Activated naive CD8-positive, alpha-beta T cell treated with anti-CD3 and anti-CD28 coated beads, Interleukin-2, amount 10 ng/mL, durations not matched to agents 7 days and 5 days (primary cell): ENCODE data around the gene TNN. TPM values are rescaled to one million over a fixed set of nuclear protein-coding genes. Genes with fewer than 3 reads are reported as not detected.

Experiments
- ATAC-seq: fragments of 150-1000 bp; cut with Tn5 transposase; one replicate; pipeline ENCODE4 v1.10.0; 2021; ENCODE audit warnings: low read depth, moderate library complexity
- POLR2A ChIA-PET: fragments of 350-600 bp; sonication (Branson Sonifier 250); formaldehyde crosslinking; loops from one replicate; lab custom pipeline; 2021; ENCODE audit warnings: antibody characterized with exemption; lab: Charles Lee
- DNase-seq: peaks from one replicate; pipeline ENCODE4 v3.0.0; 2021
- H3K27ac Mint-ChIP-seq: one replicate; pipeline ENCODE4 v1.8.0; 2022; ENCODE audit warnings: mild to moderate bottlenecking, mixed read lengths
- H3K27me3 Mint-ChIP-seq: one replicate; pipeline ENCODE4 v1.8.0; 2022; ENCODE audit warnings: mild to moderate bottlenecking, moderate library complexity, mixed read lengths
- H3K36me3 Mint-ChIP-seq: one replicate; pipeline ENCODE4 v1.8.0; 2021; ENCODE audit warnings: mild to moderate bottlenecking, mixed read lengths
- H3K4me1 Mint-ChIP-seq: one replicate; pipeline ENCODE4 v1.8.0; 2021; ENCODE audit warnings: mixed read lengths
- H3K4me3 Mint-ChIP-seq: one replicate; pipeline ENCODE4 v1.8.0; 2022; ENCODE audit warnings: mild to moderate bottlenecking, moderate library complexity, mixed read lengths
- H3K9me3 Mint-ChIP-seq: one replicate; pipeline ENCODE4 v1.8.0; 2021; ENCODE audit warnings: mixed read lengths
- total RNA-seq, 2 experiments: library from RNA; stranded (reverse); gene quantifications; one replicate each; pipeline ENCODE4 v1.2.3, GENCODE V29; 2021

Gene TNN
- total RNA-seq, 2 experiments from 2014 or later: not detected

- Mint-ChIP-seq H3K9me3 (no peaks in the 10 kb centered on the region), H3K36me3 (peaks cover 58% of the 10 kb centered on the region), H3K27ac (no peak overlapping the region), H3K4me3 (no peak overlapping the region), H3K4me1 (peaks cover 62% of the 10 kb centered on the region), H3K27me3 (no peaks in the 10 kb centered on the region)
- DNase-seq (no peak), ATAC-seq (no peak)
- POLR2A ChIA-PET: interaction anchor here (1.3 kb wide), 1 partner anchor 25 kb away, joined by 7 read pairs; no protein-coding TSS in a partner anchor
These were observed 116.0 kb downstream of the TNN start for GRCh38 chr1:175183586-175183985.

DNA sequence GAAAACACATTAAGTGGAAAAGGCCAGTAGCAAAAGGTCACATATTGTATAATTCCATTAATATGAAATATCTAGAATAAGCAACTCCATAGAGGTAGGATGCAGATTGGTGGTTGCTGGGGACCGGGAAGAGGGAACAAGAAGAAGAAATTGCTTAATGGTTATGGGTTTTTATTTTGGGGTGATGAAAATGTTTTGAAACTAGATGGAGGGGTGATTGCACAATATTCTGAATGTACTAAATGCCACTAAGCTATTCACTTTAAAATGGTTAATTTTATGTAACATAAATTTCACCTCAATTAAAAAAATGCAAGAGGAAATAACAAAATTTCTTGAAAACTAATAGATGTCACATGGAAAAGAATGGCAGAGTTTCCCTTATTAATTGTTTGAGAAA, 118.3 kb downstream of the TNN start:
- POLR2A ChIA-PET: interaction anchor here (0.5 to 1.3 kb wide), 2 partner anchors 157 to 1281 kb away, joined by 3 read pairs; no protein-coding TSS in a partner anchor
- H3K27ac Mint-ChIP-seq: no peak overlapping the region
- H3K4me3 Mint-ChIP-seq: no peak overlapping the region
- no peaks in the 10 kb centered on the region for H3K9me3 Mint-ChIP-seq
- DNase-seq (no peak), ATAC-seq (no peak)
- H3K4me1 Mint-ChIP-seq: peaks cover 74% of the 10 kb centered on the region
- H3K27me3 Mint-ChIP-seq: no peaks in the 10 kb centered on the region
- H3K36me3 Mint-ChIP-seq: peaks cover 74% of the 10 kb centered on the region

DNA sequence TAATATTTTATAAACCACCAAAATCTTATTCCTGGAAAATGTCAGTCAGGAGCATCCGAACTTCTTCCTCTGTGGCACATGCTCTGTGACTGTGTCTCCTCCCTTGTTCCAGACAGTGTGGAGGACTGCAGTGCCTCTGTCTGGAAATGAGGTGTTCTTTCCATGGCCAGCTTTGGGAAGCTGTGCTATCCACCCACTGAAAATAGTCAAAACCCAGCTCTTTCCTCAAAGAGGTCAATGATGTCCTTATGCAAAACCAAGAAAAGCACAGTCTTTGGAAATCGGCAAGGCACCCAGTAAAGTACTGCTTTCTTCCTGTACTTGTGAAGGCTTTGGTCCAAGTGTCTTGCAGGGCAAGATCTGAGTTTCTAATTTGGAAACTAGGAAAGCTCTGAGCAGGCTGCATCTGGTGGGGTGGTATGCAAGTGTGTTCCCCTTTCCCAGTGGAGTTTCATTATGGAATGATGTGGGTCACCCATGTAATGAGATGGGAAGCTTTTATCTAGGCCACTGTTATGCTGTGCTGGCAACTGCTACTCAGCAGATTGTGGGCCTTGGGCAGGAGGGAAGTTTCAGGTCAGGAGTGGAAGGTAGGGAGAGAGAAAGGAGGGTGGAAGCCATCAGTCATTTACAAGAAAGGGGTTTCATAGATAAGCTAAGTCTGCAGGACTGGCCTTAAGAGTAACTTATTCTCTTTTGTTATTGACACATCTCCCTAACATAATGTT, 119.0 kb downstream of the TNN start:
- H3K4me3 Mint-ChIP-seq: no peak overlapping the region
- no peaks in the 10 kb centered on the region for H3K27me3 Mint-ChIP-seq
- no peak for DNase-seq
- POLR2A ChIA-PET: interaction anchor here (0.5 to 1.7 kb wide), 2 partner anchors 23 to 1280 kb away, joined by 3 to 5 read pairs; no protein-coding TSS in a partner anchor
- H3K36me3 Mint-ChIP-seq: peaks cover 73% of the 10 kb centered on the region
- H3K4me1 Mint-ChIP-seq: peaks cover 71% of the 10 kb centered on the region
- no peaks in the 10 kb centered on the region for H3K9me3 Mint-ChIP-seq
- H3K27ac Mint-ChIP-seq: peak overlapping the region; percentile 13
- no peak for ATAC-seq

DNA sequence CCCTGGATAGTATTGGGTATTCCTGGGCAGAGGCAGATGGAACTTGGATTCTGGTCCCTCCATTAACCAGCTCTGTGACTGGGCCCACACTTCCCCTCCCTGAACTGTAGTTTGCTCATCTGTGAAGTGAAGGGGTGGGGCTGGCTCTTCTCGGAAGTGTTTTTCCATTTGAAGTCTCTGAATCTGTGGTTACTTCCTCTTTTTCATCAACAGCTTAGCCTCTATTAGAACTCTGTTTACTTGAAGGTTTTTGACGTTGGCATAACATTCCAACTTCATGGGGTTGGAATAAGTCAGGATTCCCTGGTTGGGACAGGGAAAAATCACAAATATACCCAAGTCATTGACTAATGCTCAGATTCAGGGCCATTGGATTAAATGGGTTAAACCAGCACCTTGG, 121.3 kb downstream of the TNN start:
- peaks cover 59% of the 10 kb centered on the region for H3K36me3 Mint-ChIP-seq
- DNase-seq (peak; percentile 41), ATAC-seq (peak; percentile 66)
- peaks cover 67% of the 10 kb centered on the region for H3K4me1 Mint-ChIP-seq
- H3K27ac Mint-ChIP-seq: peak overlapping the region; percentile 88
- H3K4me3 Mint-ChIP-seq: peak overlapping the region; percentile 94
- H3K9me3 Mint-ChIP-seq: no peaks in the 10 kb centered on the region
- POLR2A ChIA-PET: interaction anchor here (1.0 to 4.3 kb wide), 3 partner anchors 20 to 46 kb away, joined by 3 to 45 read pairs (median 7); no protein-coding TSS in a partner anchor
- no peaks in the 10 kb centered on the region for H3K27me3 Mint-ChIP-seq

DNA sequence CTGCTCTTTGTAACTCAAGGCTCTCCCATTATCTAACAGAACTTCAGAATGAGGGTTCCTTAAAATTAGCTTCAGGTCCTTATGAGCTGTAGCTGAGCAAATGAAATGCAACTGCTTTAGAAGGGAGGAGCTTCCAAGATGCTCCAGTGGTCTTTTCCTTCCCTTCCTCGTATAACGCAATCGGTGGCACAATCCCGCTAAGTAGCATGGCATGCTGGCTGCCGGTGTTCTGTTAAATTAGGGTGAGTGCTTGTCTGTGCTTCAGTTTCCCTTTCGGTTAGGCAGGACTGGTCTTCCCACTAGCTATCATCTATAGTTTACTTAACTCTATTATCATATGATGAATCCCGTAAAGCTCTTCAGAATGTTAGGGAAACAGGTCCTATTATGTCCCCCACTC, 124.0 kb downstream of the TNN start:
- no peaks in the 10 kb centered on the region for H3K9me3 Mint-ChIP-seq
- peaks cover 39% of the 10 kb centered on the region for H3K36me3 Mint-ChIP-seq
- H3K4me1 Mint-ChIP-seq: peaks cover 56% of the 10 kb centered on the region
- H3K27ac Mint-ChIP-seq: peak overlapping the region; percentile 88
- no peak for DNase-seq
- ATAC-seq: peak; percentile 43
- POLR2A ChIA-PET: interaction anchor here (1.1 to 4.3 kb wide), 4 partner anchors 14 to 192 kb away, joined by 3 to 45 read pairs (median 5); no protein-coding TSS in a partner anchor
- H3K4me3 Mint-ChIP-seq: peak overlapping the region; percentile 94
- no peaks in the 10 kb centered on the region for H3K27me3 Mint-ChIP-seq

DNA sequence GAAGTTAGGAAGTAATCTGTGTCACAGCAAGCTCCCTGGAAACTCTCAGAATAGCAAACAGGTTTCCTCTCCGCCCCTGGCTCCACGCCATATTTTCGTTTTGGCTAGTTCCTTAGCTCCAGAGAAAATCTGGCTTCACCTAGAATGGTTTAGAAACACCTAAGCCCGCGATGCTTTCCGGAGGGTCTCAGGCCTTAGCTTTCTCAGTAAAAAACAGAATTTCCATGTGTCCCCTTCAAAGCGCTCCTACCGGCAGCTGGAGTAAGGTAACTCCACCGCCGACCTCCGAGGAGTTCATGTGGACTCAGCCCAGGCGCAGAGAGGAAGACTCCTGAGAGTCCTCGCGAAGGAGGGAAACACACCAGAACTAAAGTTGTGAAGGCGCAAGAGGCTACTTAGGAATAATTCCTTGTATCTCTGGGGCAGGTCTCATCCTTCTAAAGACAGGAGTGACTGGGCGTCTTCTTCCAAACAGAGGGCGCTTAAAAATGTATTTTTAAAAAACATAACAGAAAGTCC, 124.5 kb downstream of the TNN start:
- Mint-ChIP-seq H3K36me3 (peaks cover 34% of the 10 kb centered on the region), H3K27ac (peak overlapping the region; percentile 88), H3K9me3 (no peaks in the 10 kb centered on the region), H3K27me3 (peaks cover 1% of the 10 kb centered on the region), H3K4me3 (peak overlapping the region; percentile 94), H3K4me1 (peaks cover 51% of the 10 kb centered on the region)
- ATAC-seq (peak; percentile 36), DNase-seq (peak; percentile 52)
- POLR2A ChIA-PET: interaction anchor here (1.1 to 4.3 kb wide), 4 partner anchors 14 to 193 kb away, joined by 3 to 45 read pairs (median 5); no protein-coding TSS in a partner anchor

- Mint-ChIP-seq H3K4me1 (peaks cover 51% of the 10 kb centered on the region), H3K4me3 (peak within 1 kb of the TSS; percentile 94), H3K27me3 (peaks cover 1% of the 10 kb centered on the region), H3K9me3 (no peaks in the 10 kb centered on the region), H3K36me3 (peaks cover 27% of the 10 kb centered on the region), H3K27ac (peak within 1 kb of the TSS; percentile 88)
- peak; percentile 65 for ATAC-seq
- POLR2A ChIA-PET: interaction anchor here (0.6 to 4.3 kb wide), 4 partner anchors 11 to 194 kb away, joined by 3 to 45 read pairs (median 5); no protein-coding TSS in a partner anchor
- peak; percentile 75 for DNase-seq
These were observed 125.2 kb downstream of the TNN start, which contains the start of gene KIAA0040 for GRCh38 chr1:175192630-175193526. TSS of gene KIAA0040 (minus strand) at chr1:175192776. CDS start at chr1:175161013, 31,763 bp downstream.

GRCh38 chr1:175193527-175193910, 125.9 kb downstream of the TNN start:
- POLR2A ChIA-PET: interaction anchor here (0.6 kb wide), 2 partner anchors 12 to 170 kb away, joined by 3 read pairs; no protein-coding TSS in a partner anchor
- Mint-ChIP-seq H3K4me3 (peak overlapping the region; percentile 94), H3K4me1 (peaks cover 45% of the 10 kb centered on the region), H3K36me3 (peaks cover 21% of the 10 kb centered on the region), H3K9me3 (no peaks in the 10 kb centered on the region), H3K27me3 (peaks cover 1% of the 10 kb centered on the region), H3K27ac (peak overlapping the region; percentile 22)
- DNase-seq: no peak
- ATAC-seq: no peak

DNA sequence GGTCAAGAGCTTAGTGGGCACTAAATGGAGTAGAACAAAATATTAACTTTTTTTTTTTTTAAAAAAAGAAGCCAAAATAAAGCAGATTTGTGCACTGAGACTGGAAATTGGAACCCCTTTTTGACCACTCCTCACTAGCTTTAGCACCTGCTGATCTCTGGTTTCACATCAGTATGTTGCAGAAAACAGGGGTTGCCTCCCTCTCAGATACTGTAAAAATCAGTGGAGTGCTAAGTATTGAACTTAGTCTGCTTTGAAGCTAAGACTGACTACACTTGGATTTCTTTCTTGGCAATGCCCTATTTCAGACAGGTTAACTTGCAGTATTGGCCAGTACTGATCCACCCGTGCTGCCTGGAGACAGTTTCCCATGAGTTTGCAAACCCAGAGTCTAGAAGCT, 127.6 kb downstream of the TNN start:
- DNase-seq (no peak), ATAC-seq (no peak)
- no peak overlapping the region for H3K27ac Mint-ChIP-seq
- H3K4me3 Mint-ChIP-seq: no peak overlapping the region
- H3K27me3 Mint-ChIP-seq: peaks cover 7% of the 10 kb centered on the region
- H3K9me3 Mint-ChIP-seq: no peaks in the 10 kb centered on the region
- peaks cover 11% of the 10 kb centered on the region for H3K36me3 Mint-ChIP-seq
- H3K4me1 Mint-ChIP-seq: peaks cover 28% of the 10 kb centered on the region
- POLR2A ChIA-PET: no interaction called here

DNA sequence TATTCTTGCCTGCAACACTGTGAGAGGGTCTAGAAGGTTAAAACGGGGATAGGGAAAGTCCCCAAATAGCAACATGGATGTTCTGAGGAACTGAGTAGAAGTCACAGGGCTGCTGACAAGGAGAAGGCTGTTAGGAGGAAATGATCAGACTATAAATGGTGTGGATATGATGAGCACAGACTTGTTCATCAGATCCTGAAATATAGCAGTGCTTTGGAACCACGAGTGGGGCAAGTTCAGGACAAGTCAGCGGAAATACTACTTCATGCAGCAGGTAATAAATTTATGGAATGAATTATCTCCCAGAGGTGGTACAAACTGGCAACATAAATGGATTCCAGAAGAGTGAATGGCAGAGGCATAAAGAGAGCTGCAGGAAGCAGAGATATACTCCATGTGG, 128.2 kb downstream of the TNN start:
- peaks cover 5% of the 10 kb centered on the region for H3K36me3 Mint-ChIP-seq
- peaks cover 24% of the 10 kb centered on the region for H3K4me1 Mint-ChIP-seq
- ATAC-seq (no peak), DNase-seq (no peak)
- peaks cover 7% of the 10 kb centered on the region for H3K27me3 Mint-ChIP-seq
- no peak overlapping the region for H3K27ac Mint-ChIP-seq
- POLR2A ChIA-PET: no interaction called here
- no peaks in the 10 kb centered on the region for H3K9me3 Mint-ChIP-seq
- no peak overlapping the region for H3K4me3 Mint-ChIP-seq

DNA sequence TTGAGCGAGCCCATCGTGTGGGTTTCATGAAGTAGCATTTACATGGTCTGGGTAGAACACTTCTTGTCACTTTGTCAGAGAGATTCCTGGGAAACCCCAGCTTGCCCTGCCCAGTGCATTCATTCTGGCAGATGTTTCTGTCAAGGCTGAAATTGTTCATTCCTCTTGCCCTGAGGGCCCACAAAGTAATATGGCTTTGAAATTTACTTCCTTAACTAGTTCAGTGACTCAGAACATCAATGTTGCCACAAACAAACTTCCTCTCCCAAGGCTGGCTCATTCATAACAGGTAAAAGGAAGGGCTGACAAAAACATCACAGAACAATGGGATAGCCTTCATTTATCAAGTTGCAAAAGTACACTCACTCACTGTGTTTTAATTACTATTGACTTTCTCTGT, 129.9 kb downstream of the TNN start:
- Mint-ChIP-seq H3K27me3 (peaks cover 11% of the 10 kb centered on the region), H3K27ac (peak overlapping the region; percentile 19), H3K9me3 (no peaks in the 10 kb centered on the region), H3K4me1 (peaks cover 19% of the 10 kb centered on the region), H3K4me3 (peak overlapping the region; percentile 0), H3K36me3 (no peaks in the 10 kb centered on the region)
- DNase-seq: no peak
- POLR2A ChIA-PET: no interaction called here
- peak; percentile 35 for ATAC-seq
